ENCODE measurements around the gene RNASE4.

The RNASE4 gene

DNA sequence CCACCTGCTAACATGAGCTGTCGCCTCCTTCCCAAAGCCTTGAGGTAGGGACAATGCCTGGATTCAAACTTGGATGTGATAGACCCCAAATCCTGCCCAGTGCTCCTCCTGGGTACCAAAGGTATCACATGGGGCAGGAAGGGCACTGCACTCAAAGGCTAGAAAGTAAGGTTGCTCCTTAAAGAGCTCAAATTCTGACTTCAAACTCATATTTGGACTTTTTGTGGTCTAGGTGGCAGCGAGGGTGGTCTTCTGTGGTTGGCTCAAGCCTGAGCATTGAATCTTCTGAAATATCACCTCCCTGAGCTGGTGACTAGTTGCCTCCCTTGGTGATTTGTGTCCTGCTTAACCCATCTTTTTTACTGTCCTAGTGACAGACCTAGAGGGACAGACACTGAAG, 8.3 kb upstream of the RNASE4 start:
- no peak for DNase-seq

DNA sequence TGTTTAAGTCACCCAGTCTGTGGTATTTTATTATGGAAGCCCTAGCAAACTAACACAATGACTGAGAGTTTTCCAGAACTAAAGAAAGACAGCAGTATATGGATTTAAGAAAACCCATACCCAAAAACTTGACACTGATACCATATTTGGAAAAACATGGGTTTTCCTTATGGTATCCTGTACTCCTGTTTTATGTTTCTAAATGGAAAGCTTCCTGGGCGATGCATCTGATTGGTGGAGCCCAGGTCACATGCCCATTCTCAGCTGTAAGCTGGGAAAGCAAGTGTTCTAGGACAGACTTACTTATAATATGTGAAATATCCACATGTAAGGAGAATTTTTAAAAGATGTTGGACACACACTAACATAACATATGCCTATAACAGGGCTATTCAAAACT, 4.5 kb upstream of the RNASE4 start:
- no peak for DNase-seq

DNA sequence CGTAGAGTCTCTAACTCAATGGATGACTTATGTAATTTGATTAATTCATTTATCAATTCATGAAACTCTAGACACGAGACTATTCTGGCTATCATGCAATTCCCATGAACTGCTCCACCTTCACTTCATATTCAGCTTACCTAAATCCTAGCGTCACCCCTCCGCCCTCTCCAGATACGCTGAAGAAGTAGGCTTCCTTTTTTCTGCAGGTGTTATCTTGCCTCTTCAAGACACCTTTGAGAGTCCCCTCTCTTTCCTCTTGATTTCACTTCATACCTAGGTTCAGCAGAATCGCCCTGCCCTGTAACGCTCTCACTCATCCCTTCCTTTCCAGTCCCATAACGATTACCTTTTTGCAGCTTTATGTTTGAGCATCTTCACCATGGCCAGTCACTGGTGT, 4.0 kb upstream of the RNASE4 start:
- no peak for DNase-seq

DNA sequence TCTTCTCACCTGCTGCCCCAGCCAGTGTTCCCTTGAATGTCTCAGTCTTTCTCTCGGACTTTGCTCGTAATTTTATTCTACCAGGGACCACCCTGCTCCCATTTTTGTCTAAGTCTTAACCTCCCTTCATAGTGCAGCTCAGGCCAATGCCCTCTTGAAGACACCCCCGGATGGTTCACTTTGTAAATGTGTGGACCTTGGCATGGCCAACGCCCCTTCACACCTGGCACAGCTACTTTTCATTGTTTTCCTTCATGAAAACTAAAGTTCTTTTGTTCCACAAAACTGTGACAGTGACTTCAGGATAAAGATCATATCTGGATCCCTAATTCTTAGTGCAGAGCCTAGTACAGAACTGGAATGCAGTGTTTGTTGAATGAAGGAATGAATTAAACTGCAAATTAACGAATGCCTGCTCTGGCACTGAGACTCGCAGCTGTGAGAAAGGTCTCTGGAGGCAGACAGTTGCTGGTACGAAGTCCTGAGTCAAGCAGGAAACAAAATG, 3.5 kb upstream of the RNASE4 start:
- DNase-seq, result no peak

DNA sequence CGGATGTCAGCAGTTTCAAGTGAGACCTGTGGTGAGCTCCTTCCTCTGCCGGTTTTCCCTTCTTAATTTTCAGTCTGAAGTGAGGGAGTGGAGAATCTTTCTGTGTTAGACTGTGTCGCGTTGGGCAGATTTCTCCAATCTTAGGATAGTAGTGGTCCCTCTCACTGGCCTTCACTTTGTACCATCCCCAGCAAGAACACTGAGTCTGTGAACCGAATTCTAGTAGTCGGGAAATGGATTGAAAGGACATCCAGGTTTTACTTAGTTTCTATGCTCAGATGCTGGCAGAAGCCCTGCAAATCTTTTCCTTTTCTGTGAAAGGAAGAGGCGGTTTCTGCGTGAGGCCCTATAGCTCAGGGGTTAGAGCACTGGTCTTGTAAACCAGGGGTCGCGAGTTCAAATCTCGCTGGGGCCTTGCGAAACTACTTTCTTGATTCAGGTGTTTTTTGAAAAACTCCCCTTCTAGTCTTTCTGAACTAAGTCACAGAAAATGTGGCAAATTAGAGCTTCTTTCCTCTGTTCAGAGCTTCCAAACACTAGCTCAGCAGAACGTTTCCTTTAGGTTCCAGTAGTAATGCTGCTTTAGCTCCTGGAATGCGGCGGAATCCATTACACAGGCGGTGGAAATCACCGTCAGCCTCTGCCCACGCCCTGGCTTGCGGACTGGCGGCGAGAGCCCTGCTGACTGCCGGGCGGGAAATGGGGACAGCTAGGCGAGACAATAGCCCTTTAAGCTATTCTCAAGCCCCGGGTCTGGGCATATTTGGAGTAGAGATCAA, 2.8 kb upstream of the RNASE4 start:
- peak; percentile 95 for DNase-seq

DNA sequence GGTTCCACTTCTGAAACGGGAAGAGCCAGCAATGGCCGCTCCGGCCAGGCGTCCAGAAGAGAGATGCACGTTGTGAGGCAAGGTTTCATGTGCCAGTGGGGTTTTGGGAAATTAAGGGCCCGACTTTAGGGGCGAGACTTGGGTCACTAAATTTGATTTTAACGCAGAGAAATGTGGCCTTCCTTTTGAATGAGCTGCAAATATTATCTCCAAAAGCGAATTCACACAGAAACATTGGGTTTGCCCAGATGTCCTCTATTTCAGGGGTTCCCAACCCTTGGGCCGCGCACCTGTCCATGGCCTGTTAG, 2.3 kb upstream of the RNASE4 start:
- DNase-seq, result no peak

DNA sequence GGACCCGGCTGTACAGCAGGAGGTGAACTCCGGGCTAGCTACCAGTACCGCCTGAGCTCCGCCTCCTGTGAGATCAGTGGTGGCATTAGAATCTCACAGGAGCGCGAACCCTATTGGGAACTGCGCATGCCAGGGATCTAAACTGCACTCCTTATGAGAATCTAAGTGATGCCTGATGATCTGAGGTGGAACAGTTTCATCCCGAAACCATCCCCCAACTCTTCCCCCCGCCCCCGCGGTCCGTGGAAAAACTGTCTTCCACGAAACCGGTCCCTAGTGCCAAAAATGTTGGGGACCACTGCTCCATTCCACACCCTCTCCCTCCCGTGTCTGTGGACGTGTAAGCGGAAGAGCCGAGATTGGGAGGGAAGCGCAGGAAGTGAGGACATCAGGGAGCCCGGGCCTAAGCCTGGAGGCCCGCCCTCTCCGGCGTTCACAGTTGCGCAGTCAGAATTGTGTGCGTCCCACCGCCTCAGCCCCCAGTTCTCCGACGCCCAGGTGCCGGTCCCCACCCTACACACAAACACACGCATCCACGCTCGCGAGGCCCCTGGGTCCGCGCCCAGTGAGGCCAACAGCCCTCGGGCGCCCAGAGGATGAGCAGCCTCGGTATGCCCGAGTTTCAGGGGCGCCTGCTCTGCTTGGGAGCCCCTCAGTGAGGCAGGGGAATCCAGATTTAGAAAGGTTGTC, 1.8 kb upstream of the RNASE4 start:
- peak; percentile 96 for DNase-seq

DNA sequence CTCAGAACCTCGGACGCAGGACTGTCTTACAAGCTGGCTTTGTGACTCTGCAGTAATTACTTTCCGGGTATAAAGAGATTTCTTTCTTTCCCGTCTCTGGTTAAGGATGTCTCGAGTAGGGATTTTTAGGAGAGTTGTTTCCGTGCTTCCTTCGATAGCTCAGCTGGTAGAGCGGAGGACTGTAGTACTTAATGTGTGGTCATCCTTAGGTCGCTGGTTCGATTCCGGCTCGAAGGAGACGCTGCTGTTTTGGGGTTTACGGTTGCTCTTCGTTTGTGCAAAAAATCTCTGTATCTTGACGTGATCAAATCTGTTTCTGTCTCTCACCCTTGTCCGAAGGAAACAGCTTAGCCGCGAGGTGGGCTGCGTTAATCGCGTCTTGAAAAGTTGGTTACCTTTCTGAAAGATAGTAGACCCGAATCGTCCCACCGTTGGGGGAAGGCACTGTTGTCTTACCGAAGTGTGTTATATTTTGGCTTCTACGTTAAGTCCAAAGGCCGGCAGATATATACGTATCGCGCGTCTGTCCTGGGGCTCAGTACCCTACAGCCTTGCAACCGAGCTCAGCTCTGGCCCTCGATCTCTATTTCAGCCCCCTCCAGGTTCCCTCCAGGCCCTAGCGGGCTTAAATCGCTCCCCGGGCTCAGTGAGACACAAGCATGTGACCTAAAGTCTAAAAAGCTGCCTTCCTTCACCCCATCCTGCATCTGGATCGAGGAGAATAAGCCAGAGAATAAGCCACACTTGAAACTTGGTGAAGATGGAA, 1.1 kb upstream of the RNASE4 start:
- DNase-seq, result peak; percentile 94

DNA sequence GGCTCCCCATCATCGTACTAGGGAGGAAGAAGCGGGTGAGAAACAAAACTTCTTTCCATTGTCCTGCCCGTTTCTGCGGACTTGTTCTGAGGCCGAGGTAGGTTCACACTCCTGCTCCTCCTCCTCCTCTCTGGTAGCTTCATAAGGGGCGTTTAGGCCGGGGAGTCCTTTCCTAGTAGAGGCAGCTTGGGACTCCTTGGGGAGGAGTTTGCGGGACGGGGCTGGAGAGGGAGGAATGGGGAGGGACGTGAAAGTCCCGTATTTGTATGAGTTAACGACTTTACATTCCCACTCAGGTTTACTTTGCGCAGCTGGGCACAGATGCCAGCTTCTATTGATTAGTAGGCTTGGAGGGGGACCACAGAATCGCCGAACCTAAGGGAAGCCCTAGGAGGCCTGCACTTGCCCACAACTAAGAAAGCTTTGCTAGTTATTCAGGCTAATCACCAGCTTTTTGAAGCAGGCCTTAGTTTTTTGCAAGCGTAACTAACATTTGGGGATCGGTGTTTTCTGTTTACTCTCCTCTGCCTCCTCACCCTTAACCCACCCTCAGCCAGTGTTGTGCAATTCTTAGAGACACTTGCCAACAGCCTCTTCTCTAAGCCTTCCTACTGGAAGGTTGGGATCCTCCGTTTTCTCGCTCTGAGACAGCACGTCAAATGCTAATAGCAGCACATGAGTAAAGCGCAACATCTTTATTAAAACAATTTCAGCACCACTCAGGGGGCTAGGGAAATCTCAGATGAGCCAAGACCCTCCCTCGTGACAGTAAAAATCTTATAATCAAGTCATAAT, 499 bp downstream of the RNASE4 start:
- no peak for DNase-seq

DNA sequence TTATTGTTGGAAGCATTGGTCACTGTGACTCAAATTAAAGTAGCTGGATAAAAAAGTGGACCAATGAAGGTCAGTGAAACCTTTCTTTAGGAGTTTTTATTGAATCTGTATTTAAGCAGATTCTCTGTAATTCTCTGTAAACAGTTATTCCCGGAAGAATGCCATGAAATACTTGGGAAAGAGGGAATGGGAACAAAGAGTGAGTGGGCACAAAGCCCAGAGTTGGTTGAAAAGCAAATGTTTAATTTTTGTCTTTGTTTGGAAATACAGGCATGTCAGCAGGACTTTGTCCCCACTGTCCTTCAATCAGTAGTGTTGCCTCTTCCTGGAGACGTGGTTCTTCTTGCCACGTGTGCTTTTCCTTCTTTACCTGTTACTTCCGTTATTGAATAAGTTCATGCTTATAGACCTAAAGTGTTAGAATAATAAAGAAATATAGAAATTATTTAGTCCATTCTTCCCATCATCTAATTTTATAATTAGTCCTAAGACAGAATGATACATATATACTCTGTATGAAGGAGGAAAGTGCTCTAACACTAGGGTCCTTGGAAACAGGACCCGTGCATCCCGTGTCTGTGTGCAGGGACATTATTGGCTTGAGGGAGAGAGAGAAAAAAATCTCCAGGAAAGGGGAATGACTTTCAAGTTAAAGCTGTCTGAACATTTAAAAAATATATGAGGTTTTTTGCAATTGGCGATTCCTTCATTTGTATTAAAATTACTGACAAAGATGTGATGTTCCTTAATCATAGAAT, 2.2 kb downstream of the RNASE4 start:
- no peak for DNase-seq

DNA sequence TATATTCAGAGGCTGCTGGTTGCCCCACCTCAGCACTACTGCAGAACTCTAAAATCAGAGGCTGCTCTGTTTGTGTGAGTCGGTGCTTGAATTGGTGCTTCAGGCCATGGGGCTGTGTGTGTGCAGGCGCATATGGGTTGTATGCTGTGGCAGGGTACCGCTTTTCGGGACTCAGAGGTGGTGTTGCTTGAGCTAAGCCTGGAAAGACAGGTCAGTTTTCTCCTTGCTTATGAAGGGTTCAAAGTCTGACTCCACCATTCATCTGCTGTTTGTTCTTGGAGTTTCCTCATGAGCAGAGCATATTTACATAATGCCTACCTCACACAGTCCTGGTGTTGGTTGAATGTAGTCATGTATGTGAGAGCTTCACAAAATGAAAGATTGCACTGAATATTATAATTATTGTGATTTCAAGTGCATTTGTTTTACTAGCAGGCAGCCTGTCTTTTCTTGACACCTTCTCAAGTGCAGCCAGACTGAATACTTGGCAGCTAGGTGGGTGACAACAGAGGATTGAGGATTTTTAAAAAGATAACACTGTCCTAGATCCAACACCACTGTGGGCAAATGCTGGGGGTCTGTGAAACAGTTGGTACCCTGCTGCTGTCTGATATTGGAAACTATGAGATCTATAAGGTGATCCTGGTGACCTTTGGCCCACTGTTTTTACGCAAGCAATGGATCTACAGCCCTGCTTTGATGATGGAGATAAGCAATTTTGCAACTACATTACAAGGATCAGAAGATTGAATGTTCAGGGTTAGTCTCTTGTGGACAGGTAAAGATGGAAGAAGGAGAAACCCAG, 3.2 kb downstream of the RNASE4 start:
- no peak for DNase-seq

DNA sequence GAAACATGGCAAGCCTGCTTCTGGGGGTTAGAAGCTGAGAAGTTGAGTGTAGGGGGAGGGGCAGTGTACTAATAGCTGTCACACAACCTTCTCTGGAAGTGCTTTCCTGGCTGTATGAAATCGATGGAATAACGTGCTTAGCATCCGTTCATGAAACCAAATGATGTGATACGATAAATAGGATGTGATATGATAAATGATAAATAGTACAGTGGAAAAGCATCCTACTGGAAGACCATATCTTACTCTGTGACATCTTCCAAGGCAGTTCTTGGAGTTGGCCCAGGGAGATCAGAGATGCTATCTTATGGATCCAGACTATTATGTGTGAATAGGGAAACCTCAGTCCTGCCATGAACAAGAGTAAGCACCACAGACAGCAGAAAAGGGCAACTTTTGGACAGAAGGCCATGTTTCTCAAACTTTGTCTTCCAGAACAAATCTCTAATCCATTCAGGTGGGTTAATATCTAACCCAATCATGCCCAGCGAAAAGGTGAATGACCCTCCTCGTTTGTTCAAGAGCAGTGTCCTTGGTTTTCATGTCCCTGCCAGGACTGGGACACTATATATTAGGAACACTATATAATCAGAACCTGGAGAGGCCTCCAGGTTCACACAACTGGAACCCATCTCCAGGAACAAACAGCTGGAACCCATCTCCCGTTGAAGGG, 3.9 kb downstream of the RNASE4 start, which contains the start of gene ANG:
TSS of gene ANG (plus strand) at position 598 of the 673 bp plus-strand sequence. CDS start 4,801 bp downstream, outside the sequence.
- DNase-seq, result no peak

DNA sequence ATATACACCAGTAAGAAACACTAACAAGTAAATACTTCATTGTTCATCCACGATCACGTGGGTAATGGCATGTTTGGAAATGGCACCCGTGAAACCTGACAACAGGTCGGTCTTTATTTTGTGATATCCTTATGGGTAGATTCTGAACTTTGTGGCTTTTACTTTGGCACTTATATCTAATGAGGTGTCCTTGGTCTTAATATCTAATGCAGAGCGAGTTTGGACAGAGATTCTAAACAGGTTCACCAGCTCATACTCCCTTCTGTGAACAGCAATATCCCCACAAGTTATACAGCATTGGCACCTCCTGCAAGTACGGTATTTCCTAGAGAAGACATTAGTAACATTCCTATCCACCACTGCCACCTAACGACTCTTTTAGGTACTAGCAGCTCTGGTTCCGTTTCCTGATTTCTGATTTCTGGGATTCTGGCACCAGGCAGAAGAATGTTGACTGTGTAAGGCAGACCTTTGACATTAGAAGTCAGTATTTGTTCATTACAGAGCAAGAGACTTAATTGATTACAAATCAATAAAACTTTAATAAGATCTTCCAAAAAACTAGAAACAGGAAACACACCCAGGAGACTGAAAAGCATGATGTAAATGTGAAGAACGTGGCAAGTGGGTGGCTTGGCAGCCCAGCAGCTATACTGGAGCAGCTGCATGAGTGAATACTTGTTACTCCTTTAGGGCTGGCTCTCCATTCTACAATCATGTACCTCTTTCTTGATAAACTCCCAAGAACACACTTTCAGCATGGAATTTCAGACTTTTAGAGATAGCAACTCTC, 6.7 kb downstream of the RNASE4 start:
- DNase-seq, result peak; percentile 76

DNA sequence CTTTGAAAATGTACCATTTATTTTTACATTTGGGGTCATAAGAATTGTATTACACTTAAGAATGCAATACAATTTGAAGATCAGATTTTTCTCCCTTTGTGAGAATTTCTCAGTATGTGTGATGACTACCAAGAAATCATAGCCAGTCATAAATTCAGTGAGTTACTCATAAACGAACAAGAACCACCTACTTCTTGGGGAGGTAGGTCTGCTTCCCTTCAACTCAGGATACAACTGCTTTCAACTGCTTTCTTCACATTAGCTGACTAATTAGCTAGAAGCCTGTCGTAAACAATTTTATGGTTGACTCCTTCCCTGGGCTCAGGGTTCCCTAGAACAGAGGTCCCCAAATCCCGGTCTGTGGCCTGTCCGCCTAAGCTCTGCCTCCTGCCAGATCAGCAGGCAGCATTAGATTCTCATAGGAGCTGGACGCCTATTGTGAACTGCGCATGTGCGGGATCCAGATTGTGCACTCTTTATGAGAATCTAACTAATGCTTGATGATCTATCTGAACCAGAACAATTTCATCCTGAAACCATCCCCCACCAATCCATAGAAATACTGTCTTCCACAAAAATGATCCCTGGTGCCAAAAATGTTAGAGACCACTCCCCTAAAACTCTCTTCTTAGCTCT, 7.9 kb downstream of the RNASE4 start:
- DNase-seq, result no peak

DNA sequence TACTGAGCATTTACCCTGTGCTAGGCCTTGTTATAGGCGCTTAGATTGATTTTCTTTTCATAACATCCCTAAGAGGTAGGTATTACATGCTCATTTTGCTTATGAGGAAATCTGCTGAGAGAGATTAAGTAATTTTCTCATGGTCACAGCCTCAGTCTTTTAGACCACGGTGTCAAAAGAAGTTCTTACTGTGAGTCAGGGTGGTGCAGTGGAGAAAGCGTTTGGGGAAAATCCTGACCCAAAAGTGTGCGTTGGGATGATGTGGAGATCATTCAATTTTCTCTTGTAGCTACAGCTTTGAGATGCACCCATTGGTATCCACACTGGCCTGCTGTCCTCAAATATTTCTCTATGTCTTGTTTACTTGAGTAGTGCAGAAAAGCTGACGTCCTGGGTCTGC, 12.4 kb downstream of the RNASE4 start:
- no peak for DNase-seq

DNA sequence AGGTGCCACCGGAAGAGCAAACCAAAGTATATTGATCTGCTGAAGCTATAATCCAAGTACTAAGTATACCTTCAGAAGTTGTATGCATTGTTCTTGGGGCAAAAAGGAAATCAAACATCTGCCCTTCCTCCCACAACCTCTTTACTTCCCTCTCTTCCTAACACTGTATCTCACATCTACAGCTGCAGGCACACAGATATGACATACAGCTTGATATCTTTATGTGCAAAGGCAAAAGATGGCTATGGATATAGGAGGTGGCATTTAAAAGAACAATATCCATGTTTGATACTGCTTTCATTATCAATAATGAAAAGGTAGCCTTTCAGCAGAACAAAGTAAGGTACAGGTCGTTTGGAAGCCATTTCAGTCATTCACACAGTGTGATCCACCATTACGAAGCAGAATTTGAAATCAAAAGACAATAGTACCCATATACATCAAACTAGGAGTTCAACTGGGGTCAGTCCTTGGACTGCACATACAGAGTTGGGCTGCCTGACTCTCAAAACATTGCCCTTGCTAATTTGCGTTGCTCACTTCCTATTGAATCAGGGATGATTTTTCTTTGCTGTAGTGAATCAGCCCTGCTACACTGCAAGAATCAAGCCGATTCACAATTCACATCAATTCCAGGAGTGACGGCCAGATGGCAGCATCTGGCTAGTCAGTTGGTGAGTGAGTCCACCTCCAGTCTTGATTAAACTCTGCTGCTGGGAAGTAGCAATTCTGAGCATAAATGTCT, 13.1 kb downstream of the RNASE4 start:
- peak; percentile 67 for DNase-seq

DNA sequence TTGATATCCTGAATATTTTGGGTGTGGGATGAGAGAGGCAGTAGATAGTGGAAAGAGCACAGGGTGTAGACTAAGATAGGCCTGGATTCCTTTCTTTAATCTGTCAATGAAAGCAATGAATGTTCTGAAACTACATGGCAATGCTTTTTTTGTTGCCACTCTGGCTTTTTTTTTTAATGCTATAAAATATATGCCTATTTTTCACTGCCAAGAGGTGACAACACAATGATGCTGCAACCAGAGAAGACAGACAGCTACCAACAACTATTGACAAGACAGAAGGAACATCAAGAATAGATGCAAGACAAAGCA, 13.6 kb downstream of the RNASE4 start:
- DNase-seq, result no peak

DNA sequence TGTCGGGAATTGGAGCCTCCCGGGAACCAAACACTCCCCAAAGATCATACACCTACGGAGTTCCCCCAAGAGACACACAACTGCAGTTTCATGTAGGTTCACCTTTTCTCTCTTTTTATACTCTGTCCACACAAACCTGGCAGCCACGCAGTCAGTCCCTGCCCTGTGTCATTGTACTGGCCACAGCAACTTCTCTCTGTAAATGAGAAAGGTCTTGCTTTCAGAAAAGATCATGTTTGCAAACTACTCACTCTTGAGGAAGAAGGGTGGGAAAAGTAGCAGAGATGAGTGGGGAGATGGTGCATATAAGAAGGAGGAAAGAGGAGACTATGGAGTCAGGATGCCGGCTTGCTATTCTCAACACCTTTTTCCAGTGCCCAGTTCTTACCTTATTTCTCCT, 14.6 kb downstream of the RNASE4 start:
- no peak for DNase-seq

DNA sequence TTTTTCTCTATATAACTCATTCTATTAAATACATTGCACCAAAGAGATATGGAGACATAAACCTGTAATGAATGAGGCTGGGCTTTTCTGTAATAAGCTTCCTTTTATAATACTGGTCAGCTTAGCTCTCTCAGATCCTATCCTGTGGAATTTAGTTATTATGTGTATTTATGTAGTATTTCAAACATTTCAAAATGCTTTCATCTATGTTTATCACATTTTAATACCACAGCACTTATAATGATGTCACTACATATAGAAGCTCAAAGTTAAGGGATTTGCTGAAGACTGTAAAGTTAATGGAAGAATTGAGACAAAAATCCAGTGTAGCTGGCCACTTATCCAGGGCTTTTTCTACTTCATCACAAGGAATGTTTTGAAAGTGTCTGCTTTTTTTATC, 15.6 kb downstream of the RNASE4 start:
- no peak for DNase-seq

All from retina (tissue), 1 donor.